HG03558 (cell line): ENCODE measurements around the gene LTBP1.
"Not testable (repeated sequence)": the region's sequence is repeated elsewhere in the genome, so short reads cannot be mapped to it uniquely, and the experiment has no call there.

Experiments
- ATAC-seq: cut with Tn5 transposase; IDR thresholded peaks from one replicate; pipeline ENCODE4 v1.9.1; 2021; ENCODE audit warnings: moderate number of reproducible peaks; ENCODE audit not compliant: unreplicated experiment; ENCODE audit errors: extremely low read depth

LTBP1 gene, protein sequence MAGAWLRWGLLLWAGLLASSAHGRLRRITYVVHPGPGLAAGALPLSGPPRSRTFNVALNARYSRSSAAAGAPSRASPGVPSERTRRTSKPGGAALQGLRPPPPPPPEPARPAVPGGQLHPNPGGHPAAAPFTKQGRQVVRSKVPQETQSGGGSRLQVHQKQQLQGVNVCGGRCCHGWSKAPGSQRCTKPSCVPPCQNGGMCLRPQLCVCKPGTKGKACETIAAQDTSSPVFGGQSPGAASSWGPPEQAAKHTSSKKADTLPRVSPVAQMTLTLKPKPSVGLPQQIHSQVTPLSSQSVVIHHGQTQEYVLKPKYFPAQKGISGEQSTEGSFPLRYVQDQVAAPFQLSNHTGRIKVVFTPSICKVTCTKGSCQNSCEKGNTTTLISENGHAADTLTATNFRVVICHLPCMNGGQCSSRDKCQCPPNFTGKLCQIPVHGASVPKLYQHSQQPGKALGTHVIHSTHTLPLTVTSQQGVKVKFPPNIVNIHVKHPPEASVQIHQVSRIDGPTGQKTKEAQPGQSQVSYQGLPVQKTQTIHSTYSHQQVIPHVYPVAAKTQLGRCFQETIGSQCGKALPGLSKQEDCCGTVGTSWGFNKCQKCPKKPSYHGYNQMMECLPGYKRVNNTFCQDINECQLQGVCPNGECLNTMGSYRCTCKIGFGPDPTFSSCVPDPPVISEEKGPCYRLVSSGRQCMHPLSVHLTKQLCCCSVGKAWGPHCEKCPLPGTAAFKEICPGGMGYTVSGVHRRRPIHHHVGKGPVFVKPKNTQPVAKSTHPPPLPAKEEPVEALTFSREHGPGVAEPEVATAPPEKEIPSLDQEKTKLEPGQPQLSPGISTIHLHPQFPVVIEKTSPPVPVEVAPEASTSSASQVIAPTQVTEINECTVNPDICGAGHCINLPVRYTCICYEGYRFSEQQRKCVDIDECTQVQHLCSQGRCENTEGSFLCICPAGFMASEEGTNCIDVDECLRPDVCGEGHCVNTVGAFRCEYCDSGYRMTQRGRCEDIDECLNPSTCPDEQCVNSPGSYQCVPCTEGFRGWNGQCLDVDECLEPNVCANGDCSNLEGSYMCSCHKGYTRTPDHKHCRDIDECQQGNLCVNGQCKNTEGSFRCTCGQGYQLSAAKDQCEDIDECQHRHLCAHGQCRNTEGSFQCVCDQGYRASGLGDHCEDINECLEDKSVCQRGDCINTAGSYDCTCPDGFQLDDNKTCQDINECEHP (N-terminal part only)

GRCh38 chr2:32946314-32947075 is at the start of gene LTBP1:
LTBP1 (plus strand) TSS chr2:32946953; CDS start chr2:32947325, 372 bp downstream.
- ATAC-seq: no peak

- ATAC-seq: no peak
Measured at GRCh38 chr2:32900246-32900973, 46.3 kb upstream of the LTBP1 start.

DNA sequence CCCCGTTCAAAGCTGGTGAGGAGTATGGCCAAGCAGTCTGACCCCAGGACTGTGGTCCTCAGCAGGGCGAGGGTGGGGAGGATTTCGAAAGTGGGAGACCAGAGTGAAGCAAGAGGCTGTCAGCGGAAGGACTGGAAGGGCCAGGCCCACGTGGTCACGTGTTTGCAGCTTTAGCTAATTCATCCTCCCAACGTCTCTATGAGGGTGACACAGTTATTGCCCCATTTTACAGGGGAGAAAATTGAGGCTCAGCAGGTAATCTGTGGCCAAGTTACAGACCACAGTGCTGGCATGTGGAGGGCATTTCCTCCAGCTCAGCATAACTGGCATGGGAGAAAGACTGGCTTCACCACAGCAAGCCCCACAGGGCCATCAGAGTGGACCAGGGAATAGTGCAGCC is 45.4 kb upstream of the LTBP1 start:
- no peak for ATAC-seq

DNA sequence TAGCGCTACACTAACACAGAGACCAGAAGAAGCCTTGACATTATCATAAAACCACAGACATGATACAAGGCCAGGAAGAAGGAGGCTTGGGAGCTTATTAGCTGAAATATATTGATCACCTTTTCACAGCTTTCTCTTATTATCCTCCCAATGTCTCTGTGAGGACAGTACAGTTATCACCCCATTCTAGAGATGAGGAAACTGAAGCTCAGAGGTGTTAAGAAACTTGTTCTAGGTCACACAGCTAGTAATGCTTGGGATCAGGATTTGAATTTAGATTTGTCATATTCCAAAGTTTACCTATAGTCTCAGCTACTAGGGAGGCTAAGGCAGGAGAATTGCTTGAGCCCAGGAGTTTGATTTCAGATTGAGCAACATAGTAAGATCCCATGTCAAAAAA is 44.6 kb upstream of the LTBP1 start:
- no peak for ATAC-seq

GRCh38 chr2:32902986-32903385 is 43.8 kb upstream of the LTBP1 start:
- no peak for ATAC-seq

GRCh38 chr2:32904074-32904473 is 42.7 kb upstream of the LTBP1 start:
- ATAC-seq: no peak

DNA sequence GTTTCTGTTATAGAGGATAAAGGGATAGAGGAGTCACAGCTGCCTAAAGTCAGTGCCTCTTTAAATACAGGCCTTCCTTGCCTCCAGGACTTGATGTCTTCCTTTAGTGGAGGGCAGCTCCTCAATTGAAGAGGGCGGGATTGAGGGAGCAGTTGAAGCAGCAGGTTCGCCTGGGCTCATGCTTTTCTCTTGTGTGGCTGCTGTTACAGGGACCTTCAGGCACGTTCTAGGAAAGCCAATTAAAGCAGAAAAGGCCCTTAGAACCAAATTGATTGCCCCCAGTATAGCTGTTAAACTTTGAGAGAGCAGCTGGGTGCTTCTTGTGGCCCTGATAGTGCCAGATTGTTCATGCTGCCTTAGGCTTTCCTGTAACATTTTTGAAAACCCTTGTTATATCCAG is 42.0 kb upstream of the LTBP1 start:
- ATAC-seq: no peak

GRCh38 chr2:32905270-32905669 is 41.5 kb upstream of the LTBP1 start:
- ATAC-seq: no peak

DNA sequence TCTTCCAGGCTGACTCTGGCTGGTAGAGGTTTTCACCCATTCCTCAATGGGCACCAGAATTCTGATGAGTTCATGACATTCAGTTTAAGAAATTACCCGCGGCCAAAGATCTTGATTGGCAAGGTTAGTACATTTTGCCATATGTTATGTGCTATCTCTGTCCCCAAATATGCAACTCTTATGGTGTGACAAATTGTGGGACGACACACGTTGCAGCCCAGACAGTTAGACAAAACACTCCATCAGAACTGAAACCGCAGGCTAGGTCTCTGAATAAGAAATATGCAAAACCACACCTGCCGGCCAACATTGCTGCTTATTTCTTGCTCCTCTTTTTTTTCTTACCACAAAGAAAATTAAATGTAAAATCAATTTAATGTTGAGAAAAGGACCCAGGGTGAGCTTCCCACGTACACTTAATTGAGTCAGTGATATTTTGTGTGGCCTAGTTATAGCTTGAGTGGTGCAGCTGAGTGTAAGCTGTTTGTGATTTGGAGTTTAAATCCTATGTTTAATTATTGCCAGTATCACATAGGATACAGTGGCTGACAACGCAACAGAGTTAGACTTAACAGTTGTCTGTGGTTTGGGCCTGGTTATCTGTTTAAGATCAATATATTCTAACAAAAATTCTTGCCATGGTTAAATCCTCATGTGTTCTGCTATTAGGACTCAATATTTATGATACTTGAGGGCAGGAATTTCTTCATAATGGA is 35.7 kb upstream of the LTBP1 start:
- ATAC-seq: peak; percentile 70

GRCh38 chr2:32915694-32916093 is 31.1 kb upstream of the LTBP1 start:
- no peak for ATAC-seq

- ATAC-seq: no peak
Measured at GRCh38 chr2:32918774-32919173, 28.0 kb upstream of the LTBP1 start.

DNA sequence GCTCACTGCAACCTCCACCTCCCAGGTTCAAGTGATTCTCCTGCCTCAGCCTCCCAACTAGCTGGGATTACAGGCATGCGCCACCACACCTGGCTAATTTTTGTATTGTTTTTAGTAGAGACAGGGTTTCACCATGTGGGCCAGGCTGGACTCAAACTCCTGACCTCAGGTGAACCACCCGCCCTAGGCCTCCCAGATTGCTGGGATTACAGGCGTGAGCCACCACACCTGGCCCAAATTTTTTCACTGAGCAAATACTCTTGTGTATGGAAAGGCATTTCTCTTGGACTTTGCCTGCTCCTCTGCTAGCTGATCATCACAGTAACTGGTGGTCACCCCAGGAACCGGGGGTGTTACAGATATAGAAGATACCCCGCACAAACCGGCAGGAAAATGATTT is 26.9 kb upstream of the LTBP1 start:
- ATAC-seq: not testable (repeated sequence)

DNA sequence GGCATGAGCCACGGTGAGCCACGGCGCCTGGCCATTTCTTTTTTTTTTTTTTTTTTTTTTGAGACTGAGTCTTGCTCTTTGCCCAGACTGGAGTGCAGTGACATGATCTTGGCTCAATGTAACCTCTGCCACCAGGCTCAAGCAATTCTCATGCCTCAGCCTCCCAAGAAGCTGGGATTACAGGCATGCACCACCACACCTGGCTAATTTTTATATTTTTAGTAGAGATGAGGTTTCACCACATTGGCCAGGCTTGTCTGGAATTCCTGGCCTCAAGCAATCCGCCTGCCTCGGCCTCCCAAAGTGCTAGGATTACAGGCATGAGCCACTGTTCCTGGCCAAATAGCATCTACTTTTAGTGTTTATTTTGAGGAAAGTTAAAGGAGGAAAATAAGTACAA is 25.3 kb upstream of the LTBP1 start:
- not testable (repeated sequence) for ATAC-seq

- no peak for ATAC-seq
Measured at GRCh38 chr2:32922501-32922900, 24.3 kb upstream of the LTBP1 start.

GRCh38 chr2:32923109-32923508 is 23.6 kb upstream of the LTBP1 start:
- no peak for ATAC-seq

GRCh38 chr2:32925283-32925815 is 21.4 kb upstream of the LTBP1 start:
- ATAC-seq: no peak

DNA sequence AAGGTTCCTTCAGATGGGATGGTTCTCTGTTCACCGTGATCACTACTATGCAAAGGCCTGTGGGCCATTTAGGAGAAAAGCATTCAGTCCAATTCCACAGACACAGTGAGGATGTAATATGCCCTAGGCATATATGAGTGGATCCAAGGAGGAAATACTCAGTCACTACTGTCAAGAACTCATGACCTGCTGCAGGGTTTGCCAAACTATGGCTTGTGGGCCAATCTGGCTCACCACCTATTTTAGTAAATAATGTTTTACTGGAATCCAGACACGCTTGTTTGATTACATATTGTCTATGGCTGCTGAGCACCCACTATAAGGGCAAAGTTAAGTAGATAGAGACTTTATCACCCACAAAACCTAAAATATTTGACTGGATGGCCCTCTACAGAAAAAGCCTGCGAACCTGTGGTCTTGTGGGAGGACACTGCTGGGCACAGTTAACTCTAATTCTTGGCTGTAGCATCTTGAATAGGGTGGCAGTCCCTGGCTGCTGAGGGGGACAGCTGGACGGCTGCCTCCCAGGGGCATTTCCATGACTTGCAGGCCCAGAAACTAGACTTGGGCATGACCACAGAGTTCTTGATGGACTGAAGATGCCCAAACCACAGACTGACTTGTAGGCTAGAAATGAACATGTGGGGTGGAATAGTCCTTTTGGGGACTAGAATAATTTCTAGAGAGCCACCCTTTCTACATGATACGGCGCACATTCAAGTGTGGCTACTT is 20.6 kb upstream of the LTBP1 start:
- no peak for ATAC-seq

- no peak for ATAC-seq
Measured at GRCh38 chr2:32926708-32927084, 20.1 kb upstream of the LTBP1 start.
